Activated CD4-positive, CD25-positive, alpha-beta regulatory T cell treated with anti-CD3 and anti-CD28 coated beads, Interleukin-2, amount 50 U/mL, for 24 hours (primary cell): ENCODE measurements around the gene RSPO1.

Experiments
- ATAC-seq, 2 donors: fragments of 150-1000 bp; cut with Tn5 transposase; one replicate each; pipeline ENCODE4 v1.10.0; 2021; ENCODE audit warnings: mild to moderate bottlenecking in 1 of 2, moderate library complexity in 1 of 2

RSPO1 gene

DNA sequence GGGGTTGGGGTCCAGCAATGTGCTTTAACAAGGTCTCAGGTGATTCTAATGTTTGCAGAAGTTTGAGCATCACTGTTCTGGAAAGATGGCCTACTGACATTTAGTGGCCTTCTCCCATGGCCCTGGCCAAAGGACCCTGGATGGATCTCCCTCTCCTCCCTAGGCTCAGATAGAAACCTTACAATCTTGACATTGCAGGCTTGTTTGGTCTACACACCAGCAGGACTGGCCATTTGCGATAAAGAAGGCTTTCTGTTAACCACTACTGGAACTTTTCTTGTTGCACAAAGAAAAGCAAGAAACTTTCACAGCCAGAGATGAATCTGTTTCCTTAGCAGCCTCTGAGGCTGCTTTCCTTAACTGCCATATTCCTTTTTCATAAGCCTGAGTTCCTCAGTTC is 71.7 kb downstream of the RSPO1 start:
- ATAC-seq = no peak
